ENCODE measurements around the gene UBA1. TPM values are rescaled to one million over a fixed set of nuclear protein-coding genes. Genes with fewer than 3 reads are reported as not detected.

The UBA1 gene
- total RNA-seq, 1 donor from 2014 or later: 161 TPM

DNA sequence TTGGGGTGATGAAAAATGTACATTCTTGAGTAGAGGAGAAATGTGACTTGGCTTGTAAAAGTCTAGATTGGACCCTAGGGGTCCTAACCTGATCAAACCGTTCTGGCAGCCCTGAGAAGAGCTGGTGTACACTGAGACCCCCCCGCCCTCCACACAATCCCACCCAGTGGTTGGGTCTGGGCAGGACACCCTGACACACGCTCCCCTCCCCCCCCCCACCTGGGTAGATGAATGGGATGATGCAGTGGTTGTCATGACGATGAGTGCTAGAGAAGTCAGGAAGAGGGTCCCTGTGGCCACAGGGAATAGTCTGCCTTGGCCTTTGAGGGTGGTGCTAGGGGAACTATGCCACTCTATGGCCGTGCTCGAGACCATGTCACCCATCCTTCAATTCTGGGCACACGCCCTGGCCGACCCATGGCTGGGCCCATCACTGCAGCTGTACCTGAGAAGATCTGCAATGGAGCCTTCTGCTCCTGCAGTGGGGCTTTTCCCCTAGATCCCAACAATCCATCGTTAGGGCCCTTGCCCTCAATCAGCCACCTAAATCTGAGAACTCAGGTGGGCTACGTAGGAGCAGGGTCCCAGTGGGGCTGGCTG, 29.2 kb downstream of the UBA1 start:
- Histone ChIP-seq H3K9me3 (no peaks in the 10 kb centered on the region), H3K27ac (no peak overlapping the region), H3K27me3 (no peaks in the 10 kb centered on the region), H3K4me3 (no peak overlapping the region), H3K4me1 (no peaks in the 10 kb centered on the region), H3K36me3 (peaks cover 41% of the 10 kb centered on the region)
- TF ChIP-seq, protein P1, sequence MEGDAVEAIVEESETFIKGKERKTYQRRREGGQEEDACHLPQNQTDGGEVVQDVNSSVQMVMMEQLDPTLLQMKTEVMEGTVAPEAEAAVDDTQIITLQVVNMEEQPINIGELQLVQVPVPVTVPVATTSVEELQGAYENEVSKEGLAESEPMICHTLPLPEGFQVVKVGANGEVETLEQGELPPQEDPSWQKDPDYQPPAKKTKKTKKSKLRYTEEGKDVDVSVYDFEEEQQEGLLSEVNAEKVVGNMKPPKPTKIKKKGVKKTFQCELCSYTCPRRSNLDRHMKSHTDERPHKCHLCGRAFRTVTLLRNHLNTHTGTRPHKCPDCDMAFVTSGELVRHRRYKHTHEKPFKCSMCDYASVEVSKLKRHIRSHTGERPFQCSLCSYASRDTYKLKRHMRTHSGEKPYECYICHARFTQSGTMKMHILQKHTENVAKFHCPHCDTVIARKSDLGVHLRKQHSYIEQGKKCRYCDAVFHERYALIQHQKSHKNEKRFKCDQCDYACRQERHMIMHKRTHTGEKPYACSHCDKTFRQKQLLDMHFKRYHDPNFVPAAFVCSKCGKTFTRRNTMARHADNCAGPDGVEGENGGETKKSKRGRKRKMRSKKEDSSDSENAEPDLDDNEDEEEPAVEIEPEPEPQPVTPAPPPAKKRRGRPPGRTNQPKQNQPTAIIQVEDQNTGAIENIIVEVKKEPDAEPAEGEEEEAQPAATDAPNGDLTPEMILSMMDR (IDR thresholded peaks at IDR 0.05): no peak
- ATAC-seq (no peak), DNase-seq (no peak)
- intact Hi-C loops (cut with DNase I): no loop called here

DNA sequence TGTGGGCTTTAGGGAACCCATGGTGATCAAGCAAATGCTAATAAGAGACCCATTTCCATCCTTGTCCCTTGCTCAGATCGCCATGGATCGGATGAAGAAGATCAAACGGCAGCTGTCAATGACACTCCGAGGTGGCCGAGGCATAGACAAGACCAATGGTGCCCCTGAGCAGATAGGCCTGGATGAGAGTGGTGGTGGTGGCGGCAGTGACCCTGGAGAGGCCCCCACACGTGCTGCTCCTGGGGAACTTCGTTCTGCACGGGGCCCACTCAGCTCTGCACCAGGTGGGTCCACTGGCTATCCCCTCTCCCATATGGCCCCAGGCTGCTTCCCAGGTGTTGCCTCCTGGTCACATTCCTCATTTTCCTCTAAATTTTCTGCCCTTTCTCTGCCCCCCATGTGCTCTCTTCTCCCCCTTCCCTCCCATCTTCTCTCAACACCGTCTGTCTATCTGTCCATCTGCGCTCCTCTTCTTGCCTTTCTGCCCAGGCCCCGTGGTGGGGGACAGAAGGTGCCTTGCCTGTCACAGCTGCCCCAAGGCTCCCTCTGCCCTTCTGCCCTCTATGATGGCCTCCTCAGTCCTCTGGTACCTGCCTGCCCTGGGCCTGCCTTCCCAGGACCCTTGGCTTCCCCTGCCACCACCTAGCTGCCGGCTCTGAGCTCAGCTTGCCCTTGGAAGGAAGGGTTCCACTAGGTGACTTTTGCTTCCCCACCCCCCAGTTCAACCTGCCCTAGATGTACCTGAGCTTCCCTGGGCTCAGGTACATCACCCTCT, 30.0 kb downstream of the UBA1 start:
- TF ChIP-seq, protein P1 (IDR thresholded peaks at IDR 0.05): no peak
- Histone ChIP-seq H3K36me3 (peaks cover 44% of the 10 kb centered on the region), H3K4me1 (no peaks in the 10 kb centered on the region), H3K27ac (no peak overlapping the region), H3K9me3 (no peaks in the 10 kb centered on the region), H3K4me3 (no peak overlapping the region), H3K27me3 (no peaks in the 10 kb centered on the region)
- no peak for ATAC-seq
- no peak for DNase-seq
- intact Hi-C loops (cut with DNase I): no loop called here

DNA sequence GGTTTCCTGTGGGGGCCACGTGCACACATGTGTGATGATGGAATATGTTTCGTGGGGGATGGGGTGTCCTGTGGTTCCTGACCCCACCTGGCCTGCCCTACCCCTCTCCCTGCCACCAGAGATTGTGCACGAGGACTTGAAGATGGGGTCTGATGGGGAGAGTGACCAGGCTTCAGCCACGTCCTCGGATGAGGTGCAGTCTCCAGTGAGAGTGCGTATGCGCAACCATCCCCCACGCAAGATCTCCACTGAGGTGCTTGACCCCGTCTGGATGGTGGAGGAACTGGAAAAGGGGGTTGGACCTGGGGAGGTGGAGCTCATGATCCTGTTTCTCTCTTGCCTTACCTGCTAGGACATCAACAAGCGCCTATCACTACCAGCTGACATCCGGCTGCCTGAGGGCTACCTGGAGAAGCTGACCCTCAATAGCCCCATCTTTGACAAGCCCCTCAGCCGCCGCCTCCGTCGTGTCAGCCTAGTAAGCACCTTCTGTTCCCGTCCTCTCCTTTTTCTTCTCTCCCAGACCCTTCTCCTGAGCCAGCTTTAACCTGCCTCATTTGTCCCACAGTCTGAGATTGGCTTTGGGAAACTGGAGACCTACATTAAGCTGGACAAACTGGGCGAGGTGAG, 30.8 kb downstream of the UBA1 start:
- intact Hi-C loops (cut with DNase I): no loop called here
- Histone ChIP-seq H3K36me3 (peaks cover 52% of the 10 kb centered on the region), H3K9me3 (no peaks in the 10 kb centered on the region), H3K4me1 (no peaks in the 10 kb centered on the region), H3K27me3 (no peaks in the 10 kb centered on the region), H3K4me3 (no peak overlapping the region), H3K27ac (no peak overlapping the region)
- DNase-seq (no peak), ATAC-seq (no peak)
- TF ChIP-seq, protein P1 (IDR thresholded peaks at IDR 0.05): no peak

DNA sequence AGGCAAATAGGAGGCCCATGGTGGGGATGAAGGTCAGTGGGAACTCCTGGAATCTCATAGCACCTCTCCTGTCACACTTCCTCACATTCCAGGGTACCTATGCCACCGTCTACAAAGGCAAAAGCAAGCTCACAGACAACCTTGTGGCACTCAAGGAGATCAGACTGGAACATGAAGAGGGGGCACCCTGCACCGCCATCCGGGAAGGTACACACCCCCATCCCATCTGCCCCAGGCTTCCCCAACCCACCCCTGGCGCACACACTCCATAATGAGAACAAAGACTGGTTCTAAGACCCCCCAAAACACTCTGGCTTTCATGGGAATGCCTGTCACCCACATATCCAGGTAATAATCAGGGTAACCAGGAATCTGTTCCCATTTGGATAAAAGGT, 31.3 kb downstream of the UBA1 start:
- intact Hi-C loops (cut with DNase I): no loop called here
- no peaks in the 10 kb centered on the region for H3K4me1 ChIP-seq
- TF ChIP-seq, protein P1 (IDR thresholded peaks at IDR 0.05): no peak
- peaks cover 52% of the 10 kb centered on the region for H3K36me3 ChIP-seq
- H3K27ac ChIP-seq: no peak overlapping the region
- H3K4me3 ChIP-seq: no peak overlapping the region
- no peaks in the 10 kb centered on the region for H3K9me3 ChIP-seq
- DNase-seq (no peak), ATAC-seq (no peak)
- H3K27me3 ChIP-seq: no peaks in the 10 kb centered on the region

DNA sequence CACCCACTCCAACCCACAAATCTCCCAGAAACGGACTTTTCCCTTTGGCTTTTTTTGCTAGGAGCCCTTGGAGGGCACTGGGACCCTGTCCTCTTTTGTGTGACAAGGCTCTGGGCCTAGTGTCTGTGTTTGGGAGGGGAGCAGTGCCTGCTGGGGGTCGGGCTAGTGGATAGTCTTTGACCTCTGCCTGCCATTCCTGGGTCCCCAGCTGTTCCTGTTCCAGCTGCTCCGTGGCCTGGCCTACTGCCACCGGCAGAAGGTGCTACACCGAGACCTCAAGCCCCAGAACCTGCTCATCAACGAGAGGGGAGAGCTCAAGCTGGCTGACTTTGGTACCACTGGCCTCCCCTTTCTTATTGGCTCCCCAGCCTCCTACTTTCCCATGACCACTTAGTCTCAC, 32.4 kb downstream of the UBA1 start:
- Histone ChIP-seq H3K27me3 (no peaks in the 10 kb centered on the region), H3K4me1 (no peaks in the 10 kb centered on the region), H3K9me3 (no peaks in the 10 kb centered on the region), H3K4me3 (no peak overlapping the region), H3K36me3 (peaks cover 52% of the 10 kb centered on the region), H3K27ac (no peak overlapping the region)
- TF ChIP-seq, protein P1 (IDR thresholded peaks at IDR 0.05): no peak
- intact Hi-C loops (cut with DNase I): no loop called here
- DNase-seq: no peak
- ATAC-seq: no peak

Measured in upper lobe of right lung (tissue), 1 donor.